Astrocyte (in vitro differentiated cells and primary cell): ENCODE measurements around the gene ABCA7. TPM values are rescaled to one million over a fixed set of nuclear protein-coding genes. Genes with fewer than 3 reads are reported as not detected.

ENCODE experiments used
- DNase-seq: peaks from one replicate; pipeline ENCODE4 v3.0.0-alpha.2; 2010; ENCODE audit warnings: low read depth
- FAIRE-seq: peaks from 2 replicates; lab custom pipeline; 2011; peaks lifted over from hg19 to GRCh38; lab: Jason Lieb, UNC
- H2AFZ ChIP-seq: 2 replicates; pipeline ENCODE4 v1.6.0; 2012; ENCODE audit warnings: low read depth, low read length, inconsistent platforms
- H3K27ac ChIP-seq: 2 replicates; pipeline ENCODE4 v1.5.1; 2011; ENCODE audit warnings: low read depth, low read length, inconsistent platforms
- H3K27me3 ChIP-seq: 2 replicates; pipeline ENCODE4 v1.6.0; 2011; ENCODE audit warnings: low read length, inconsistent platforms; ENCODE audit not compliant: insufficient read depth
- H3K36me3 ChIP-seq: 2 replicates; pipeline ENCODE4 v1.5.1; 2011; ENCODE audit warnings: low read length, inconsistent platforms; ENCODE audit not compliant: insufficient read depth
- H3K4me1 ChIP-seq: 2 replicates; pipeline ENCODE4 v1.5.1; 2011; ENCODE audit warnings: low read length, inconsistent platforms; ENCODE audit not compliant: insufficient read depth
- H3K4me2 ChIP-seq: 2 replicates; pipeline ENCODE4 v1.6.0; 2012; ENCODE audit warnings: low read length, inconsistent platforms
- H3K4me3 ChIP-seq: 2 replicates; pipeline ENCODE4 v1.5.1; 2011; ENCODE audit warnings: low read depth, mild to moderate bottlenecking, low read length, inconsistent platforms; ENCODE audit not compliant: insufficient read depth
- H3K79me2 ChIP-seq: 2 replicates; pipeline ENCODE4 v1.6.0; 2012; ENCODE audit warnings: mild to moderate bottlenecking, low read length, inconsistent platforms; ENCODE audit not compliant: insufficient read depth
- H3K9ac ChIP-seq: 2 replicates; pipeline ENCODE4 v1.6.0; 2012; ENCODE audit warnings: mild to moderate bottlenecking, low read length, inconsistent platforms
- H3K9me3 ChIP-seq: 2 replicates; pipeline ENCODE4 v1.5.1; 2012; ENCODE audit warnings: low read depth, mild to moderate bottlenecking, low read length, inconsistent platforms; ENCODE audit not compliant: insufficient read depth
- H4K20me1 ChIP-seq: 2 replicates; pipeline ENCODE4 v1.6.0; 2012; ENCODE audit warnings: low read length, inconsistent platforms; ENCODE audit not compliant: insufficient read depth
- H3K27ac Mint-ChIP-seq: one replicate; pipeline ENCODE4 v1.8.0; 2021; ENCODE audit warnings: mild to moderate bottlenecking, mixed read lengths; ENCODE audit not compliant: unreplicated experiment
- H3K27me3 Mint-ChIP-seq: one replicate; pipeline ENCODE4 v1.8.0; 2021; ENCODE audit warnings: low read depth, mixed read lengths; ENCODE audit not compliant: unreplicated experiment
- H3K36me3 Mint-ChIP-seq: one replicate; pipeline ENCODE4 v1.8.0; 2021; ENCODE audit warnings: low read depth, mixed read lengths; ENCODE audit not compliant: unreplicated experiment
- H3K4me1 Mint-ChIP-seq: one replicate; pipeline ENCODE4 v1.8.0; 2021; ENCODE audit warnings: low read depth, mixed read lengths; ENCODE audit not compliant: unreplicated experiment
- H3K4me3 Mint-ChIP-seq: one replicate; pipeline ENCODE4 v1.8.0; 2021; ENCODE audit warnings: mild to moderate bottlenecking, moderate library complexity, mixed read lengths; ENCODE audit not compliant: unreplicated experiment
- H3K9me3 Mint-ChIP-seq: one replicate; pipeline ENCODE4 v1.8.0; 2021; ENCODE audit warnings: mild to moderate bottlenecking, mixed read lengths; ENCODE audit not compliant: unreplicated experiment
- CTCF ChIP-seq: IDR thresholded peaks from 2 replicates; pipeline ENCODE4 v1.5.1; 2011; ENCODE audit warnings: low read depth, mild to moderate bottlenecking, inconsistent platforms, low read length, moderate library complexity; ENCODE audit not compliant: insufficient read depth
- EZH2 ChIP-seq: IDR thresholded peaks from 2 replicates; pipeline ENCODE4 v1.6.1; 2012; ENCODE audit warnings: mild to moderate bottlenecking, low read length, inconsistent platforms; ENCODE audit not compliant: insufficient read depth
- total RNA-seq: library from RNA; stranded (reverse); gene quantifications from 2 replicates; pipeline ENCODE4 v1.2.1, GENCODE V29; 2021

The ABCA7 gene
- total RNA-seq, 1 donor from 2014 or later, result 18.4 TPM

- Mint-ChIP-seq H3K36me3 (no peaks in the 10 kb centered on the region), H3K9me3 (no peaks in the 10 kb centered on the region), H3K27ac (no peak overlapping the region), H3K4me3 (no peak overlapping the region), H3K4me1 (no peaks in the 10 kb centered on the region), H3K27me3 (no peaks in the 10 kb centered on the region)
- Histone ChIP-seq H3K9me3 (no peaks in the 10 kb centered on the region), H4K20me1 (peaks cover 37% of the 10 kb centered on the region), H3K79me2 (peaks cover 23% of the 10 kb centered on the region), H3K36me3 (no peaks in the 10 kb centered on the region), H3K27ac (no peak overlapping the region), H3K27me3 (no peaks in the 10 kb centered on the region), H2AFZ (no peak overlapping the region), H3K4me3 (no peak overlapping the region), H3K9ac (no peak overlapping the region), H3K4me2 (no peak overlapping the region), H3K4me1 (no peaks in the 10 kb centered on the region)
- DNase-seq, result no peak
- no peak for FAIRE-seq
- TF ChIP-seq CTCF (no peak), EZH2 (no peak)
These were observed 29.8 kb upstream of the ABCA7 start for GRCh38 chr19:1009981-1010538.

DNA sequence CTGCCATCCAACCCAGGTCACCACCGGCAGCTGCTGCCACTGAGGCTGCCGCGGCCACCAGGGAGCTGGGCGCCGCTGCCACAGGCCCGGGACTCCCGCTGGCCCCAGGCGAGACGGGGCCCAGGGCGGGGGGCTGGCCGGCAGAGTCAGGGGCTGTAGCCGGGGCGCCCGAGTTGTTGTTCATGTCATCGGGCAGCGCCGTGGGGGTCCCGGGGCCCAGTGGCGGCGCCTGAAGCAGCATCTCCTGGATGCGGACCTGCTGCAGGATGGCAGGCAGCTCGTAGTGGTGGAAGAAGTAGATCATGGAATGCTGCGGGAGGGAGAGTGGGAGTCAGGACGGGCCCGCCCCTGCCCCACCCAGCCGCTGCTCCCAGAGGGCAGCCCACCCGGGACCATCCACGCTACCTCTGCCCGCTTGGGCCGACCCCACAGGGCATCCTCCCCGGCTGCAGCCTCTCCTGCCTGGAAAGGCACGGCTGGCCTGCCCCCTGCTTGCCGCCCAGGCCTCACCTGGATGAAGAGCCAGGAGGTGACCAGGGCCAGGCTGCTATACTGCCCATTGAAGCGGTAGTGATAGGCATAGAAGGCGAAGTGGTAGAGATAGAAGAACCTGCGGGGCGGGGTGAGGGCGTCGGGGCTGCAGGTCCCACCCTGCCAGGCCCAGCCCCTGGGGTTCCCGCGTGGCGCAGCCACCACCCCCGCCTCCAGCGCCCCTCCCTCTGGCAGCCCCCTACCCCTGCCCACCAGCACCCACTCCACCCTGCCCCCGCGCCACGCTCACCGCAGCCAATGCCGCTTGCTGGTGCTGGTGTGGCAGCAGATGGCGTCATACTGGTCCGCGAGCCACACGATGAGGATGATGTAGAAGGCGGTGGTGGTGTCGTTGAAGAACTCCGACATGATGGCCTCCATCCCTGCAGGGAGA lies 29.1 kb upstream of the ABCA7 start:
- Histone ChIP-seq H2AFZ (no peak overlapping the region), H3K4me3 (no peak overlapping the region), H3K4me2 (no peak overlapping the region), H3K9me3 (no peaks in the 10 kb centered on the region), H3K4me1 (peaks cover 4% of the 10 kb centered on the region), H3K27me3 (no peaks in the 10 kb centered on the region), H3K36me3 (no peaks in the 10 kb centered on the region), H3K9ac (no peak overlapping the region), H3K79me2 (peaks cover 31% of the 10 kb centered on the region), H3K27ac (no peak overlapping the region), H4K20me1 (peaks cover 44% of the 10 kb centered on the region)
- Mint-ChIP-seq H3K9me3 (no peaks in the 10 kb centered on the region), H3K4me1 (peaks cover 5% of the 10 kb centered on the region), H3K27ac (no peak overlapping the region), H3K4me3 (no peak overlapping the region), H3K36me3 (no peaks in the 10 kb centered on the region), H3K27me3 (no peaks in the 10 kb centered on the region)
- FAIRE-seq, result no peak
- DNase-seq, result no peak
- TF ChIP-seq CTCF, result no peak
- TF ChIP-seq EZH2, result no peak
